HG03039 (cell line): ENCODE data around the gene TNIP3.
"Not testable (repeated sequence)": the region's sequence is repeated elsewhere in the genome, so short reads cannot be mapped to it uniquely, and the experiment has no call there.

Experiments
- ATAC-seq: cut with Tn5 transposase; IDR thresholded peaks from one replicate; pipeline ENCODE4 v1.9.1; 2021; ENCODE audit warnings: mild to moderate bottlenecking, moderate library complexity; ENCODE audit not compliant: unreplicated experiment

TNIP3 gene

GRCh38 chr4:121180558-121180957 lies 16.4 kb upstream of the TNIP3 start:
- ATAC-seq, result no peak

GRCh38 chr4:121177246-121178137 lies 13.4 kb upstream of the TNIP3 start:
- no peak for ATAC-seq

DNA sequence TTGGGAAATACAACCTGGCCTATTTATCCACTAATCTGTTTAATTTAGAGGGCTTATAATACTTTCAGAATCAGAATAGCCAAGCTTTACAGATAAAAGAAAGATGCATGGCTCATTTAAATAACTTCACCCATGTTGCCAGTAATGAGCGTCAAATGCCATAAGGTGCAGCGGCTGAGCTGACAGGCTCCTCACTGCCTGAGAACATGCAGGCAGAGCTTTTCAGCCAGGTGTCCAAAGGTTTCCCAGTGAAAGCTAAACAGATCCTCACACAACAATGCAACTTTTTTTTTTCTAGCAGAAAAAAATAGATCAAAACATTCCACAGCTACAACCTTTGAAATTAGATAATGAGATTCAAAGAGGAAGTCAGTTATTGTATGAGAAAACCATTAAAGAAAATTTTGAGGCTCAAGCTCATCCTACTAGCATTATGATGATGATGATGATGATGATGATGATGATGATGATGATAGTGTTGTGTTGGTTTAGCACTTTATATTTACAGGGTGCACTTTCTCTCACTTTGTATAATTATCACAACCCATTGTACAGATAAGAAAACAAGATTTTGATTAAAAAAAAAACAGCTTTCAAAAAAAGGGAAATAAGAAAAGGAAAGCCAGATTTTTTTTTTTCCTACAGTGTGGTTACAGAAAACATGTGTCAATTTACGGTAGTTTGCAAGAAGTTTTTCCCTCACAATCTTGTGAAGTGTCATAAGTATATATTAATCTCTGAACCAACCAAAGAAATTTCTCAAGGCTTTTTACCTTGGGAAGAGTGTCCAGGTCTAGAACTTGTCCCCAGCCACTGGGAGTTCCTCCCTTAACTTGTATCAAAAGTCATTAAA lies 12.2 kb upstream of the TNIP3 start:
- no peak for ATAC-seq

DNA sequence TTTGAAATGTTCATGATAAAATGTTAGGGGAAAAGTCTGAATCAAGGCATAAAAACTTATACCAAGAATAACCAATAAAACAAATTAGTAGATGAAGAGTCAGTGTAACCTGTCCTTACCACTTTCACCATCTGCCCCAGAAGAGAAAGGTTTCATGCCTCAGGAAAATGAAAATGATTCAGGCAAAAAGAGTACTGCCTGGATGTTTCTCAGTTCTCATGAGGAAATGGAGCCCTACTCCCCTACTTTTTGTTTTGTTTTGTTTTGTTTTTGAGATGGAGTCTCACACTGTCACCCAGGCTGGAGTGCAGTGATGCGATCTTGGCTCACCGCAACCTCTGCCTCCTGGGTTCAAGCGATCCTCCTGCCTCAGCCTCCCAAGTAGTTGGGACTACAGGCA lies 7.4 kb upstream of the TNIP3 start:
- ATAC-seq, result not testable (repeated sequence)

DNA sequence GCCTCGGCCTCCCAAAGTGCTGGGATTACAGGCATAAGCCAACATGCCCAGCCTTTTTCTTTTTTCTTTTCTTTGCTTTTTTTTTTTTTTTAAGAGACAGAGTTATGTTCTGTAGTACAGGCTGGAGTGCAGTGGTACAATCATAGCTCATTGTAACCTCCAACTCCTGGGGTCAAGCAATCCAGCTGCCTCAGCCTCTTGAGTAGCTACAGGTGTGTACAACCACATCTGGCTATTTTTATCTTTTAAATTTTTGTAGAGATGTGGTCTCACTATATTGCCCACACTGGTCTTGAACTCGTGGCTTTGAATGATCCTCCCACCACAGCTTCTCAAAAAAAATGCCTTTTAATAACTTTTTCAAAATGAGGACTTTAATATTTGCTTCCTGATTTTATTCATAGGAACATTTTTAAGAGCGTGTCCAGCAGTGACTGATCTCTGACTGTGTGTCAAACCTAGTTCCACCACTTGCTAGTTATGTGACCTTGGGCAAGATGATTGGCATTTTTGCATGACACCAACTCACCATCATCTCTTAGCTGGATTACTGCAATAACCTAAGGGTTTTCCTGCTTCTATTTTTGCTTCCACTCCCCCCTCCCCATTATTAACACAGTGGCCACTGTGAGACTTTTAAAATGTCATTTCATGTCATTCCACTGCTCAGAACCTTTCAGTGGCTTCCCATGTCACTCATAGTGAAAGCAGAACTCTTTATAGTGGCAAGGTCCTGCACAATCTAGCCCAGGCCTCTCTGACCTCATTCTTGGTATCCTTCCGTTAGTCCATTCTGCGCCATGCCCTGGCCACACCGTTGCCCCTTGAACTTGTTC lies 4.5 kb upstream of the TNIP3 start:
- ATAC-seq, result peak; percentile 75

DNA sequence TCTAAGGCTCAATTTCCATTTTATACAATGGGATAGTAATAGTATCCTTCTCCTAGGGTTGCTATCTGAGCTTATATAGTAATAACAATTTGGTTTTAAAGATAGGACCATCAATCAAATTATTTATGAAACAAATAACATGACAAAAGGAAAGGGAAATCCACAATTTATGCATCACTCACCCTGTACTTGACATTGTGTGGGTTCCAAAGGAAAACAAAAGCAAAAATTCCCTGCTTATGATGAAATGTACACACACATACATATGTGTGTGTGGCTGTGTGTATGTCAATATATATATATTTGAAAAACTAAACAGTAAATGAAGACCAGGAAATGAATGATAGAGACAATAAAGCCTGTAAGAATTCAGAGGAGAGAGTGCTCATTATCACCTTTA lies 2.9 kb upstream of the TNIP3 start:
- ATAC-seq, result no peak

DNA sequence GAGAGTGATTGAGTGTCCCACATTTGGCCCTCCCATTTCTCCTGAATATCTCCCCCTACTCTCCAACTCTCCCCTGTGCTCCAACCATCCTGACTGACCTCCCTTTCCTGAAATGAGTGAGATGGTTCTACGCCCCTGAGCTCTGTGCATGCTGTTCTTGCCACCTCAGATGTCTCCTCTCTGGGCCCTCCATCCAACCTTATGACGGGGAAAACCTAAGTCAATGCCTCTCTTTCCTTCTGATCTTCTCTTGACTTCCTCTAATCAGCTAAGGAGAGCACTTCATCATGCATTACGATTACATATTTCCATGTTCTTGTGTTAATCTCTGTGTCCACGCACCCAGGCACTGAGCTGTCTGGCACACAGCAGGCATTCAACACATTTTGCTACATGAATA lies 1.1 kb upstream of the TNIP3 start:
- no peak for ATAC-seq

GRCh38 chr4:121156822-121157769 lies 7.0 kb downstream of the TNIP3 start:
- ATAC-seq, result no peak

- ATAC-seq, result no peak
These were observed 8.2 kb downstream of the TNIP3 start for GRCh38 chr4:121155893-121156292.

DNA sequence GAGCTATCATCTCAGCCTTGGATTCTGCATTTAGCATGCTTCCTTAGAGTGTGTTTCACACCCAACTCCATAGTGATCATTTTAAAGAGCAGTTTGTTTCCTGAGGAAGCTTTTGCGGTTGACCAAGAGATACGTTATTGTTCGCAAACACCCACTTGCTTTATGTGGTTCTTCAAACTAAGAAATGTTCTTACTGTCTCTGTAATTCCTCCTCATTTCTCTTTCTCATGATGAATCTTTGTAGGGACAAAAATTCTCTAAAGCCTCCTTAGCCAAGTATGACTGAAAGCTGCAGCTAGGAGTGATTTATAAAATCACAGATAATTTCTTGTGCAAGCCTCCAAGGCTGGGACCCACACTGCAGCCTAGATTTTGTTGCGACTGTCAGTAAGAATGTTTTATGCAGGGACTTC lies 10.0 kb downstream of the TNIP3 start:
- no peak for ATAC-seq

- ATAC-seq, result no peak
These were observed 12.2 kb downstream of the TNIP3 start for GRCh38 chr4:121151942-121152341.

- no peak for ATAC-seq
These were observed 13.6 kb downstream of the TNIP3 start for GRCh38 chr4:121150486-121150885.

- ATAC-seq, result no peak
These were observed 14.1 kb downstream of the TNIP3 start for GRCh38 chr4:121150003-121150402.

DNA sequence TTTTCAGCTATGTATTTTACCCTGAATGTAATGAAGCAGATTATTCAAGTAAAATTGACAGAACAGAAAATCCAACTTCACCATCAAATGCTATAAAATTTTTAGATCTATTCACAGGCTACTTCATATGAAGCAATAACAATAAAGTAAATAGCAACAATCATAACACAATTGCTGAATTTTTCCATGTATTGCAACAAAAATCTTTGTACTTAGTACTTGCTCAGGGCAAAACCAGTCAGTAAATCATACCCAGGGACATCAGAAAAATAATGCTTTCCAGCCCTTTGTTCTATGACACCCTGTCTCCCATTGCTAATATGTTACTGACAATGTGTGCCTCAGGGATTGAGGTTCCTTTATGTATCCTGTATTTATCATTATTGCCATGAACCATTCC lies 15.5 kb downstream of the TNIP3 start:
- ATAC-seq, result no peak

- no peak for ATAC-seq
These were observed 16.1 kb downstream of the TNIP3 start for GRCh38 chr4:121148000-121148399.

GRCh38 chr4:121146530-121146929 lies 17.6 kb downstream of the TNIP3 start:
- ATAC-seq, result no peak

GRCh38 chr4:121145430-121145829 lies 18.7 kb downstream of the TNIP3 start:
- no peak for ATAC-seq

DNA sequence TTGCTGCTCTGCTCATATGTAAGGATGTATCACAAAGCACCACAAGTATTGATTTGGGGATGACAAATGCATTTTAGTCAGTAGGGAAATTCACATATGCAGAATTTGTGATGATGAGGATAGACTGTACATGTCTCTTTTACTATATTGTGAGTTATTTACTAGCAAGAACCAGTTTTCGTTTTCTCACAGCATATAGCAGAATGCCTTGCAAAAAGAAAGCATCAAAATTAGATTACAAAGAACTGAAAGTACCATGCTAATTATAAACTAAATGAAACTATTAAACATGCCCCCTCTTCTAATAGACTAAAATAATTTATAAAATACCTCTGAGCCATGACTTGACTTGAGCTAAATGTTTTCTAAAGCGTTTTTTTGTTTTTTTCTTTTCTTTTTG lies 20.1 kb downstream of the TNIP3 start:
- ATAC-seq, result no peak

GRCh38 chr4:121143131-121143530 lies 21.0 kb downstream of the TNIP3 start:
- ATAC-seq, result no peak
